Activated naive CD8-positive, alpha-beta T cell (primary cell): Measurements from ENCODE around the gene LRRC37A2.
"Not testable (repeated sequence)": the region's sequence is repeated elsewhere in the genome, so short reads cannot be mapped to it uniquely, and the experiment has no call there.

Experiments
- H3K27ac Mint-ChIP-seq: one replicate; pipeline ENCODE4 v1.8.0; 2021; ENCODE audit warnings: mixed read lengths
- H3K27me3 Mint-ChIP-seq: one replicate; pipeline ENCODE4 v1.8.0; 2021; ENCODE audit warnings: mixed read lengths
- H3K36me3 Mint-ChIP-seq: one replicate; pipeline ENCODE4 v1.8.0; 2021; ENCODE audit warnings: mixed read lengths
- H3K4me1 Mint-ChIP-seq: one replicate; pipeline ENCODE4 v1.8.0; 2021; ENCODE audit warnings: low read depth, mixed read lengths
- H3K4me3 Mint-ChIP-seq: one replicate; pipeline ENCODE4 v1.8.0; 2021; ENCODE audit warnings: mild to moderate bottlenecking, mixed read lengths
- H3K9me3 Mint-ChIP-seq: one replicate; pipeline ENCODE4 v1.8.0; 2021; ENCODE audit warnings: low read depth, mixed read lengths

LRRC37A2 gene

DNA sequence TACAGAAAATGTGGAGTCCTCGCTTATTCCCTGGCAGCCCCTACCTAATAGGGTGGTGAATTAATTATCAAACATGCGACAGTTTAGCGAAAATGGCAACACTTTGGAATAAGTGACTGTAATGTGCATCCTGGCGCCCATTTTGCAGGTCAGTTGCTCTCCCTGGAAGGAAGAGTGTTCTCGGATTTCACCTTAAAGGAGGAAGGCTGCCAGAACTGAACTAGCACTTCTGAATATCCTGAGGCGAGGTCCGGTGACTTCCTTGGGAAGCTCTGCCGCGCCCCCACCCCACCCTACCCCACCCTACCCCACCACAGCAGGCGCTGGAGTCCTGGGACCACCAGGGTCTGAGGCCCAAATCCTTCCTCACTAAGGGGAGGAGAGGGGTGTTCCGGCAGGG is at the start of gene LRRC37A2:
Gene LRRC37A2 (plus strand): TSS at position 301 of the 400 bp plus-strand sequence. CDS start 245 bp downstream, outside the sequence.
- not testable (repeated sequence) for H3K27me3 Mint-ChIP-seq, H3K36me3 Mint-ChIP-seq, H3K9me3 Mint-ChIP-seq, H3K4me3 Mint-ChIP-seq, H3K4me1 Mint-ChIP-seq, H3K27ac Mint-ChIP-seq

DNA sequence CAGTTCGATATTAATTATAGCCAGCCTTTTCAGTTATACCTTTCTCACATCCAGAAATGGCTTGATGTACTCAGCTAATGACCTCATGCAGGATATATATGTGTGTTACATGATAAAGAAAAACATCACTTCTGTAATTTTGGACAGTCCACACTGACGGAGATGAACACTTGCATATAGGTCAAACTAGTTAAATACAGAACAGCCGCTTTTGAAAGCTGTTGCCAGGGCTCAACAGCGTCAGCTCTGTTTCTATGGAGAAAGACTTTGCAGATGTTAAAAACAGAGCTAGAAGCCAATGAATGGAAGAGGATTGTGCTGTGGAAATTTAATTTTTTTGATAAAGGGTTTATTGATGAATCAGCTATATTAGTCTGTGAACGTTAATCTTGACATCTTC is 44.6 kb upstream of the LRRC37A2 start:
- H3K4me3 Mint-ChIP-seq, H3K4me1 Mint-ChIP-seq, H3K27me3 Mint-ChIP-seq, H3K36me3 Mint-ChIP-seq, H3K9me3 Mint-ChIP-seq, H3K27ac Mint-ChIP-seq: not testable (repeated sequence)

DNA sequence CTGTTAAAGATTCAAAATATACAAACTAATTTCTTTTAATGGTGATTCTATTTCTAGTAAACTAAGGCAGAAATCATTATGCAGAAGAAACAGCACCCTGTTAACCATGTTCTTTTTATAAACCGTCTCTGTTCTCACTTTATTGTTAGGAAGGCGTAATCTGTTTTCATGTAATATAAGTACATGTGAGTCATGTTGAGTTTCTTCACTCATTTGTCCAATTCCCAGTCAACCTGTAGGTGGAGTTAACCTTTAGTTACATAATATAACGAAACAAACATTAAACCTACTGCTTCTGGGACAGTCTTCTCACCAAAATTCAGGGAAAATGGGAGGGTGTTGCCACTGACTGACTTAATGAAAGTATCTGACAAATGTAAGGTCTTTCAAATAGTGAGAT is 37.8 kb upstream of the LRRC37A2 start:
- H3K4me3 Mint-ChIP-seq, H3K36me3 Mint-ChIP-seq, H3K27ac Mint-ChIP-seq, H3K27me3 Mint-ChIP-seq, H3K4me1 Mint-ChIP-seq, H3K9me3 Mint-ChIP-seq: not testable (repeated sequence)

DNA sequence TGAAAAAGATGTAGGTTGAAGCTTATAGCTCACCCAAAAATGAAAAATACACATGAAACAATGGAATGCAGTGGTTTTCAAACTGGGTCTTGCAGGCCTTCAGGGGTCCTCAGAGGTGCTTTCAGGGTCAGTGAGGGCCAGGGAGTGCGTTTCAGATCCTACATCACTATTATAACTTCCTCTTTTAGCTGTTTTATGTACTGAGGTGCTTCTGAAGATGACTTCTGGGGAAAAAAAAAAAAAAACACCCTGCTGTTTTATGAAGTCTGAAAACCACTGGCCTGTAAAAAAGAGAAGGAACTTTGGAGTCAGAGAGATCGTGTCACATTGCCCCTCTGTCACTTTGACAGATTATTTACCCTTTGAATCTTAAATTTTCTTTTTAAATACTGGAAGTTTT is 36.7 kb upstream of the LRRC37A2 start:
- not testable (repeated sequence) for H3K9me3 Mint-ChIP-seq, H3K27me3 Mint-ChIP-seq, H3K36me3 Mint-ChIP-seq, H3K4me1 Mint-ChIP-seq, H3K27ac Mint-ChIP-seq, H3K4me3 Mint-ChIP-seq

DNA sequence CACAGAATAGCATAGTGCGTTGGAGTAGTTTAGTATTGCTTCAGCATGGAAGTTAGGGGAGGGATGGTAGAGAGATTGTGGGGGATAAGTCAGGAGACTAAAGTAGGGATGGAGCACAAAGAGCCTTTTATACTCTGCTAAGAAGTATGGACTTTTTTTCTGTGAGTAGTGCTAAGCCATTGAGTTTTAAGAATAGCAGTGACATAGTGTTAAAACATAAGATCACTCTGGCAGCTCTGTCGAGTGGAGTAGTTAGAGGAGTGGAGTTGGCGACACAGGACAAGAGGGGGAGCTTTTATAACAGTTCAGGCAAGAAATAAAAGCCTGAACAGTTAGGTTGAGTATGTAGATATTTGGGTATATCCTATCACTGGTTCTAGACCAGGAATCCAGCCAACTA is 33.4 kb upstream of the LRRC37A2 start:
- H3K27me3 Mint-ChIP-seq, H3K4me3 Mint-ChIP-seq, H3K36me3 Mint-ChIP-seq, H3K9me3 Mint-ChIP-seq, H3K4me1 Mint-ChIP-seq, H3K27ac Mint-ChIP-seq: not testable (repeated sequence)

DNA sequence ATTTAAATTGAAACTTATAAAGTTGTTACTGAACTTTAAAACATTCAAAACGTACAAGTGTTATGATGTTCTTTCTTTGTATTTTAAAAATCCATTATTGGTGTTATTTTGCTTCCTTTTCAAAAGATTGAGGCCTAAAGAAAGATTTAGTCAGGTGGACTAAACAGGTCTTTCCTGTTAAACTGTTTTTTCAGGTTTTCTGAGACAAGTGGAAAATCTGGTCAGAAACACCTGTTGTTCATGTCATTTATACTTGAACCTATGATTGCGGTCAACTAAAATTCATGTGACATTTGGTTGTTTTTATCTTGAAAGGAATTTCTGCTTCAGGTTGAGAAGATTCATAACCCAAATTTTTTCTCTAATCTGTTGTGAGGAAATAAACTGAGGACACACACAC is 31.0 kb upstream of the LRRC37A2 start:
- H3K27me3 Mint-ChIP-seq, H3K36me3 Mint-ChIP-seq, H3K9me3 Mint-ChIP-seq, H3K4me3 Mint-ChIP-seq, H3K4me1 Mint-ChIP-seq, H3K27ac Mint-ChIP-seq: not testable (repeated sequence)

DNA sequence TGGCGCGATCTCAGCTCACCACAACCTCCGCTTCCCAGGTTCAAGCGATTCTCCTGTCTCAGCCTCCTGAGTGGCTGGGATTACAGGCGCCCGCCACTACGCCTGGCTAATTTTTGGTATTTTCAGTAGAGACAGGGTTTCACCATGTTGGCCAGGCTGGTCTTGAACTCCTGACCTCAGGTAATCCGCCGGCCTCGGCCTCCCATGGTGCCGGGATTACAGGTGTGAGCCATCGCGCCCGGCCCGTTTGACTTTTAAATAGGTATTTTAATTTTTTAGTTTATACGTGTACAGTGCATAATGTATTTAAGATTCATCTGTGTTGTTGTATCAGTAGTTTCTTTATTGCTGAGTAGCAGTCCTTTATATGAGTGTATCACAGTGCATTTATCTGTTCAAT is 20.2 kb upstream of the LRRC37A2 start:
- H3K4me3 Mint-ChIP-seq, H3K27ac Mint-ChIP-seq, H3K9me3 Mint-ChIP-seq, H3K36me3 Mint-ChIP-seq, H3K4me1 Mint-ChIP-seq, H3K27me3 Mint-ChIP-seq: not testable (repeated sequence)

DNA sequence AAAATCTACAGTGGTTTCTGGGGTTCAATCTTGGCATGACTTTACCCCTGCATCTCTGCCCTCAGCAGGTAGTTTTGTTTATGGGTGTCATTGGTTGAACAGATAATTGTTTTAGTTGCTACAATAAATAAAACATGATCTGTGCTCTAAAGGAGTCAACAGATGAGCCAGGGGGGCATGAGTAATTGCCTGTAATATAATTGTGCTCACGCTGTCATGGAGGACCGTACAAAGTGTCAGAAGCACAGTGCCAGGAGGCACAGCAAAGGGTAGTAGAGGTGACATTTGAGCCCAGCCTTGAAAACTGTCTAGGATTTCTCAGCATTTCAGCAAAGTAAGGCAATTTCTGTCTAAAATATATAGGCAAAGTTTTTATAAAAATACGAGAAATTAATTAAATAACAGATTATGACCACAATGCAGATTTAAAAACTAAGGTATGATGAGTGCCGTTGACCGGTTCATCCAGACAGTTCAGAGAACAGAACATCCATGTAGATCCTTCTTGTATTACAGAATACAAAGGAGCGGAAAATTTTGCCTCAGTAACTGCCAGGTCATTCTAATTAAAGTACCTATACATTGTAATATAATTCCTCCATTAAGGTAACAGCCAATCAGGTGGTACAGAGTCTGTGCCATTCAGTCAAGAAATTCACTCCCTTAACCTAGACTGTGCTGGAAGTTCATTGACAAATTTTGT is 12.7 kb upstream of the LRRC37A2 start:
- not testable (repeated sequence) for H3K4me1 Mint-ChIP-seq, H3K27me3 Mint-ChIP-seq, H3K27ac Mint-ChIP-seq, H3K4me3 Mint-ChIP-seq, H3K36me3 Mint-ChIP-seq, H3K9me3 Mint-ChIP-seq

DNA sequence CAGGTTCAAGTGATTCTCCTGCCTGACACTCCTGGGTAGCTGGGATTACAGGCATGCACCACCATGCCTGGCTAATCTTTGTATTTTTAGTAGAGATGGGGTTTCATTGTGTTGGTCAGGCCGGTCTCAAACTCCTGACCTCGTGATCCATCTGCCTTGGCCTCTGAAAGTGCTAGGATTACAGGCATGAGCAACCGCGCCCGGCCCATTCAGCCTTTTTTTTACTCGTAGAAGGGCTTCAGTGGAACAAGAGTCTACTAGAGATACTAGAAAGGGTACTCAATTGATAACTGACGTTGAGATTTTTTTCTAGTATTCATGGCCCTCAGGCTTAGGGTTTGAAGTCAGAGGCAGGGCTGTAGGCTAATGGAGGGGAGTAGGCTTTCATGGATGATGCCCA is 6.4 kb upstream of the LRRC37A2 start:
- not testable (repeated sequence) for H3K36me3 Mint-ChIP-seq, H3K9me3 Mint-ChIP-seq, H3K27ac Mint-ChIP-seq, H3K4me1 Mint-ChIP-seq, H3K4me3 Mint-ChIP-seq, H3K27me3 Mint-ChIP-seq

DNA sequence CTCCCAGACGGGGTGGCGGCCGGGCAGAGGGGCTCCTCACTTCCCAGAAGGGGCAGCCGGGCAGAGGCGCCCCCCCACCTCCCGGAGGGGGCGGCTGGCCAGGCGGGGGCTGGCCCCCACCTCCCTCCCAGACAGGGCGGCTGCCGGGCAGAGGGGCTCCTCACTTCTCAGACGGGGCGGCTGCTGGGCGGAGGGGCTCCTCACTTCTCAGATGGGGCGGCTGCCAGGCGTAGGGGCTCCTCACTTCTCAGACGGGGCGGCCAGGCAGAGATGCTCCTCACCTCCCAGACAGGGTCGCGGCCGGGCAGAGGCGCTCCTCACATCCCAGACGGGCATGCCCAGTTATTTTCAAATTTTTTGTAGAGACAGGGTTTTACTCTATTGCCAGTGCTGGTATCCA is 22.4 kb downstream of the LRRC37A2 start:
- H3K27ac Mint-ChIP-seq, H3K36me3 Mint-ChIP-seq, H3K27me3 Mint-ChIP-seq, H3K9me3 Mint-ChIP-seq, H3K4me1 Mint-ChIP-seq, H3K4me3 Mint-ChIP-seq: not testable (repeated sequence)

DNA sequence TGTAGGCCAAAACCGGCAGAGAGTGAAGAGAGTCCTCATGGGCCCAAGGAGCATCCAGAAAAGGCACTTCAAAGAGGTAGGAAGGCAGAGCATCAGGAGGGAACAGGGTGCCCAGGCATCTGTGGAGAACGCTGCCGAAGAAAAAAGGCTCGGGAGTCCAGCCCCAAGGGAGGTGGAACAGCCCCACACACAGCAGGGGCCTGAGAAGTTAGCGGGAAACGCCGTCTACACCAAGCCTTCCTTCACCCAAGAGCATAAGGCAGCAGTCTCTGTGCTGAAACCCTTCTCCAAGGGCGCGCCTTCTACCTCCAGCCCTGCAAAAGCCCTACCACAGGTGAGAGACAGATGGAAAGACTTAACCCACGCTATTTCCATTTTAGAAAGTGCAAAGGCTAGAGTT is 36.3 kb downstream of the LRRC37A2 start:
- H3K36me3 Mint-ChIP-seq, H3K9me3 Mint-ChIP-seq, H3K4me3 Mint-ChIP-seq, H3K27me3 Mint-ChIP-seq, H3K4me1 Mint-ChIP-seq: not testable (repeated sequence)
- peak overlapping the region; percentile 54 for H3K27ac Mint-ChIP-seq

DNA sequence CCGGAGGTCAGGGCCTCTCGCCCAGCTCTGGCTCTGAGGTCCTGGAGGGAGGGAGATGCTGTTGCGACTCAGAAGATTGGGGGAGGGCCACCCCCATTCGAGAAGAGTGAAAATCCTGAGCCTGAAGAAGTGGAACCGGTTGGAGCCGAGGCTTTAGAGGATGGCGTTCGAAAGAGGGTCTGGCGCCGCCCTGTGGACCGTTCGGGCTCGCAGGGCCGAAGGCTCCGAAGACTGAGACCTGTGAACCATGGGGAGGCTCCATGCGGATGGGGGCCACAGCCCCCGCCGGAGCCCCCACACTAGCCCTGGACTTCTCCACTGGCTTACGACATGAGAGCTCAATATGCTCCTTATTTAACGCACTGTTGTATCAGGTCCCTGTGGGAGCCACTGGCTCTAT is 46.9 kb downstream of the LRRC37A2 start:
- H3K4me3 Mint-ChIP-seq, H3K9me3 Mint-ChIP-seq, H3K4me1 Mint-ChIP-seq, H3K27ac Mint-ChIP-seq, H3K27me3 Mint-ChIP-seq, H3K36me3 Mint-ChIP-seq: not testable (repeated sequence)

DNA sequence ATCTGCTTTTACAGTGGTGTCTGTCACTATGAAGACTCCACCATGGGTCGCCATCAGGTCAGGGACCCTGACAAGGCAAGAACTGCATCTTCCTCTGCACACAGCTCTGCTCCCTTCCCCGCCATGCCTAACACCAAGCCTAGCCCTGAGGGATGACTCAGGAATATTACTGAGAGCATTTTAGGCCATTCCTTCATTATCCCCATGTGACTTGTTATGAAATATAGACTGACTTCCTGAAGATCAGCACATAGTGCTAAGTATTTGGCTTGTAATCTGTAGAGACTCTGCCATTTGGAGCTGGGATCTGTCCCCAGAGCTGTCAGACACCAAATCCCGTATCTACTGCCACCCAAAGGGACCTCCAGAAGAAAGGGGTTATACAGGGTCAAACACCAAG is 47.8 kb downstream of the LRRC37A2 start:
- not testable (repeated sequence) for H3K4me1 Mint-ChIP-seq, H3K36me3 Mint-ChIP-seq, H3K4me3 Mint-ChIP-seq, H3K27me3 Mint-ChIP-seq, H3K27ac Mint-ChIP-seq, H3K9me3 Mint-ChIP-seq

DNA sequence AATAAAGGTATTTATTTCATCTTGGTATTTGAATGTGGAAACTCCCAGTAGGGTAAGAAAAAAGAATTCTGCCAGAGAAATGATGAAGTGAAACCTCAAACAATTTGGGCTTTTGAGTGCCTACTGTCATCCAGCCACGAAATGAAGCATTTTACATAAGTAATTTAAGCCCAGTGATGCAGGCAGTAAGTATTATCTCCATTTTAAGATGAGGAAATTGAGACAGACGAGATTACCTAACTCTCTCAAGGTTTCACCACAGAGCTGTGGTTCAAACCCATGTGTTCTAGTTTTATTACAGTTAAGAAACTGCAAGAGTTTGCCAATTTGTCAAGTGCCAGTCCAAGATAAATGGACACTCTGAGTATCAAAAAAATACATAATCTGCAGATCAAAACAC is 54.0 kb downstream of the LRRC37A2 start:
- not testable (repeated sequence) for H3K4me3 Mint-ChIP-seq, H3K27me3 Mint-ChIP-seq, H3K9me3 Mint-ChIP-seq, H3K4me1 Mint-ChIP-seq, H3K36me3 Mint-ChIP-seq, H3K27ac Mint-ChIP-seq

DNA sequence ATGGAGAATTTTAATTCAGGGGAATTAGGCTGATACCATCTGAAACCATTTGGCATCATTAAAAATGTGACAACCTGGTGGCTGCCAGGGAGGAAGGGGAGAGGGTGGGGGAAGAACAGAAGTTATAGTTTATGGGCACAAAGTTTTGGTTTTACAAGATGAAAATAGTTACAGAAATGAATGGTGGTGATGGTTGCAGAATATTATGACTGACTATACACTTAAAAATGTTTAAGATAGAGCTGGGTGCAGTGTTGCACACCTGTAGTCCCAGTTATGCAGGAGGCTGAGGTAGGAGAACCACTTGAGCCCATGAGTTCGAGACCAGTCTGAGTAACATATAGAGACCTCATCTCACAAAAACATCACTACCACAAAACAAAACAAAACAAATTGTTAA is 54.7 kb downstream of the LRRC37A2 start:
- not testable (repeated sequence) for H3K9me3 Mint-ChIP-seq, H3K27me3 Mint-ChIP-seq, H3K4me1 Mint-ChIP-seq, H3K27ac Mint-ChIP-seq, H3K36me3 Mint-ChIP-seq, H3K4me3 Mint-ChIP-seq

DNA sequence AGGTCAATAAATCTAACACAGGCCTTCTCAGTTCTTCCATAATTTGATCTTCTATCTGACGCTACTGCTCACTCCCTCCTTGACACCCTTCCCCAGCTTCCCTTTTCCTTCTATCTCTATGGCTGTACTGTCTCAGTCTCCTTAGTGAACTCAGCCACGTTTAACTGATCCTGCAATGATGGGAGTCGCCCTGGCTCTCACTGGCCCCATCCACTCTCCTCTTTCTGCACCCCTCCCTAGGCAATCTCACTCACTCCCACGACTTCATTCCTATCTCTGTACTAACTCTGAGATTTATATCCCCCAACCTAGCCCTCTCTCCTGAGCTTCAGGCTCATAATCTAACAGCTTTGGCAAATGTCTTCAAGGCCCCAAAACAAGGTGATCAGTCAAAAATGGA is 59.5 kb downstream of the LRRC37A2 start:
- H3K4me3 Mint-ChIP-seq, H3K36me3 Mint-ChIP-seq, H3K27me3 Mint-ChIP-seq, H3K4me1 Mint-ChIP-seq, H3K9me3 Mint-ChIP-seq, H3K27ac Mint-ChIP-seq: not testable (repeated sequence)
